Activated B cell treated with CpG ODN at 0.5 μM for 24 hours (primary cell): Measurements from ENCODE around the gene EDDM13. TPM values are rescaled to one million over a fixed set of nuclear protein-coding genes. Genes with fewer than 3 reads are reported as not detected.

Experiments
- ATAC-seq: fragments of 200-7000 bp; cut with Tn5 transposase; one replicate; pipeline ENCODE4 v1.10.0; 2021; ENCODE audit warnings: low read depth, mild to moderate bottlenecking, moderate library complexity
- CTCF ChIA-PET: fragments of 350-600 bp; sonication (Branson Sonifier 250); formaldehyde crosslinking; loops from one replicate; lab custom pipeline; 2021; ENCODE audit warnings: antibody characterized with exemption; lab: Charles Lee
- POLR2A ChIA-PET: fragments of 350-600 bp; sonication (Branson Sonifier 250); formaldehyde crosslinking; loops from one replicate; lab custom pipeline; 2021; ENCODE audit warnings: antibody characterized with exemption; lab: Charles Lee
- DNase-seq: peaks from one replicate; pipeline ENCODE4 v3.0.0; 2022
- H3K27ac Mint-ChIP-seq: one replicate; pipeline ENCODE4 v1.8.0; 2020; ENCODE audit warnings: mixed read lengths
- H3K27me3 Mint-ChIP-seq: one replicate; pipeline ENCODE4 v1.8.0; 2021; ENCODE audit warnings: mixed read lengths
- H3K36me3 Mint-ChIP-seq: one replicate; pipeline ENCODE4 v1.8.0; 2021; ENCODE audit warnings: low read depth, mixed read lengths
- H3K4me1 Mint-ChIP-seq: one replicate; pipeline ENCODE4 v1.8.0; 2021; ENCODE audit warnings: mixed read lengths
- H3K4me3 Mint-ChIP-seq: one replicate; pipeline ENCODE4 v1.8.0; 2020; ENCODE audit warnings: mild to moderate bottlenecking, mixed read lengths
- H3K9me3 Mint-ChIP-seq: one replicate; pipeline ENCODE4 v1.8.0; 2020; ENCODE audit warnings: mixed read lengths
- intact Hi-C: fragments of 100-400 bp; cut with micrococcal nuclease; formaldehyde crosslinking; loops from one replicate; pipeline ENCODE4 v1.15.1; 2024
- total RNA-seq: library from RNA; stranded (reverse); gene quantifications from 2 replicates; pipeline ENCODE4 v1.2.3, GENCODE V29; 2022
- TF ChIP-seq, protein P1 (sequence below): fragments of 200-600 bp; IDR thresholded peaks from one replicate; pipeline ENCODE4 v1.8.0; 2022; ENCODE audit warnings: antibody characterized with exemption, mild to moderate bottlenecking

EDDM13 gene
- total RNA-seq, 1 donor from 2014 or later = not detected

DNA sequence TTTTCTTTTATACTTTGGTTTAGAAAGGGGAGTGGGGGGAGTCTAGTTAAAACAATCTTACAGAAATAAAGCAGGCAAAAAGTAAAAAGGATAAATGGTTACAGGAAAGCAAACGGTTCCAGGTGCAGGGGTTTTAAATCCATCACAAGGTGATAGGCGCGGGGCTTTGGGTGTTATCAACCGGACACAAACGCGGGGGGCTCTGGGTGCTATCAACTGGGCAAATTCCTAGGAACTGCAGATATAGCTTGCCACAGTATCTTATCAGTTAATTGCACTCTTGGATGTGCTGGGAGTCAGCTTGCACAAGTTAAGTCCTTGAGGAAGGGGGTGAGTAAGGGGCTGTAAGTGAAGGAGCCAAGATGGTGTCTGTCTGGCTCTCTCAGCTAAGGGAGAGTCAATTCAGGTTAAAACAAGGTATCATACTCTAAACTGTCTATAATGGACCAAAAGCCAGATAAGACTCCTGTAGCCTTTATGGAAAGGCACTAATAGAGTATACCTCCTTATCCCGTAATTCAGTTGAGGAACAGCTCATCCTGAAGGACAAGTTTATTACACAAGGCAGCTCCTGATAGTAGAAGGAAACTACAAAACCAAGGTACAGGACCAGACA, 74.7 kb downstream of the EDDM13 start:
- TF ChIP-seq, protein P1, sequence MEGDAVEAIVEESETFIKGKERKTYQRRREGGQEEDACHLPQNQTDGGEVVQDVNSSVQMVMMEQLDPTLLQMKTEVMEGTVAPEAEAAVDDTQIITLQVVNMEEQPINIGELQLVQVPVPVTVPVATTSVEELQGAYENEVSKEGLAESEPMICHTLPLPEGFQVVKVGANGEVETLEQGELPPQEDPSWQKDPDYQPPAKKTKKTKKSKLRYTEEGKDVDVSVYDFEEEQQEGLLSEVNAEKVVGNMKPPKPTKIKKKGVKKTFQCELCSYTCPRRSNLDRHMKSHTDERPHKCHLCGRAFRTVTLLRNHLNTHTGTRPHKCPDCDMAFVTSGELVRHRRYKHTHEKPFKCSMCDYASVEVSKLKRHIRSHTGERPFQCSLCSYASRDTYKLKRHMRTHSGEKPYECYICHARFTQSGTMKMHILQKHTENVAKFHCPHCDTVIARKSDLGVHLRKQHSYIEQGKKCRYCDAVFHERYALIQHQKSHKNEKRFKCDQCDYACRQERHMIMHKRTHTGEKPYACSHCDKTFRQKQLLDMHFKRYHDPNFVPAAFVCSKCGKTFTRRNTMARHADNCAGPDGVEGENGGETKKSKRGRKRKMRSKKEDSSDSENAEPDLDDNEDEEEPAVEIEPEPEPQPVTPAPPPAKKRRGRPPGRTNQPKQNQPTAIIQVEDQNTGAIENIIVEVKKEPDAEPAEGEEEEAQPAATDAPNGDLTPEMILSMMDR = no peak
- DNase-seq (no peak), ATAC-seq (no peak)
- no peak overlapping the region for H3K27ac Mint-ChIP-seq
- H3K9me3 Mint-ChIP-seq = peaks cover 3% of the 10 kb centered on the region
- ChIA-PET CTCF (interaction anchor here (0.9 to 2.2 kb wide), 2 partner anchors 14 to 281 kb away, joined by 3 to 13 read pairs; no protein-coding TSS in a partner anchor), POLR2A (no interaction called here)
- no peaks in the 10 kb centered on the region for H3K36me3 Mint-ChIP-seq
- no peaks in the 10 kb centered on the region for H3K4me1 Mint-ChIP-seq
- intact Hi-C loops = no loop called here
- peaks cover 2% of the 10 kb centered on the region for H3K27me3 Mint-ChIP-seq
- H3K4me3 Mint-ChIP-seq = no peak overlapping the region

DNA sequence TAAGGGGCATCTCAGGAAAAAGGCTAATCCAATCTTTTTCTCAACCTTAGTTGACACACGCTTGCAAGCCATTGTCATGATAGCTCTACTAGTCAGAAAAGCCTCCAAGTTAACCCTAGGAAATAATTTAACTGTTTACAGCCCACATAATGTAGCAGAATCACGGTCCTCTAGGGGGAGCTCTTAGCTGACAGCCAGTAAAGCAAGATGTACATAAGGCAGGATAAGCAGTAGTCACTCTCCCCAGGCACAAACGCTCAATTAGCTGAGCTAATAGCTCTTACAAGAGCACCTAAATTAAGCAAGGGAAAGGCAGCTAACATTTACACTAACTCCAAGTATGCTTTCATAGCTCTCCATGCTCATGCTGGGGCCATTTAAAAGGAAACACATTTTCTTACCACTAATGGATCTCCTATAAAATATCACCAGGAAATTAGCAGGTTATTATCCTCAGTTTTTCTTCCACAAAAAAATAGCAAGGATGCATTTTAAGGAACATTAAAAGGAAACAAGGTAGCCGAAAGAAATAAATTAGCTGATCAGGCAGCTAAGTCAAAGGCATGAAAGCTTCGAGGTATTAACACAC, 75.8 kb downstream of the EDDM13 start:
- Mint-ChIP-seq H3K4me3 (no peak overlapping the region), H3K27me3 (no peaks in the 10 kb centered on the region), H3K4me1 (no peaks in the 10 kb centered on the region), H3K36me3 (no peaks in the 10 kb centered on the region), H3K9me3 (no peaks in the 10 kb centered on the region), H3K27ac (no peak overlapping the region)
- no peak for ATAC-seq
- POLR2A ChIA-PET = no interaction called here
- DNase-seq = no peak
- TF ChIP-seq, protein P1 = no peak
- CTCF ChIA-PET = interaction anchor here (0.9 to 2.8 kb wide), 6 partner anchors 15 to 282 kb away, joined by 3 to 13 read pairs (median 5); no protein-coding TSS in a partner anchor
- intact Hi-C loops = no loop called here

DNA sequence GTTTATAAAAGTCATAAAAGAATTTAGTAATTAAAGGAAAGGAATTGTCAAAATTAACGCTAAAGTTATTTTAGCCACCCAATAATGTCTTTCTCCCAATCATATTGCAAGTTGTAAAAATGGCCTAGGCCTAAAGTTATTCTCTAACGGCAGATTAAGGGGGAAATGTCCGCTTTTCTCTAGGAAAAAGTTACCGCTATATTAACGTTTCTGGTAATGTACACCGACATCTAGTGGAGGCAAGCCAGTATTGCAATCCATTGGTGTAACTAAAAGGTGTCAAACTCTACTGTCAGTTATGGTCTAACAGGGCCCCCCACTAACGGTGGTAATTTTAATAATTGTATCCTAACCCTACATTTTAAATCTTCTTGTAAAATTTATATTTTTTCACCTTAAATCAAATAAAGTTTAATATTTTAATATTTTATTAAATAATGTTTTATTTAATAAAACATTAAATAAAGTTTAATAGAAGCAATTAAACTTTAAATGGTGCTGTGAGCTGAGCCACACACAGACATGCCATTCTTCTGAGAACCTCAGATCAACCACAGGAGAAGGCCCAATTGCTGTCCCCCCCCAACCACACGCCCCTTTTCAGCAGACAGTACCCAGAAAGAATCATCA, 78.0 kb downstream of the EDDM13 start:
- TF ChIP-seq, protein P1 = no peak
- no peak overlapping the region for H3K27ac Mint-ChIP-seq
- intact Hi-C loops = loop anchor here (1.0 kb wide), 3 partner anchors 96 to 284 kb away; no protein-coding TSS in a partner anchor
- H3K4me1 Mint-ChIP-seq = no peaks in the 10 kb centered on the region
- DNase-seq = no peak
- no peak for ATAC-seq
- no peaks in the 10 kb centered on the region for H3K9me3 Mint-ChIP-seq
- ChIA-PET CTCF (interaction anchor here (0.9 to 2.8 kb wide), 5 partner anchors 17 to 284 kb away, joined by 3 to 9 read pairs (median 7); no protein-coding TSS in a partner anchor), POLR2A (no interaction called here)
- H3K36me3 Mint-ChIP-seq = no peaks in the 10 kb centered on the region
- no peaks in the 10 kb centered on the region for H3K27me3 Mint-ChIP-seq
- H3K4me3 Mint-ChIP-seq = no peak overlapping the region

DNA sequence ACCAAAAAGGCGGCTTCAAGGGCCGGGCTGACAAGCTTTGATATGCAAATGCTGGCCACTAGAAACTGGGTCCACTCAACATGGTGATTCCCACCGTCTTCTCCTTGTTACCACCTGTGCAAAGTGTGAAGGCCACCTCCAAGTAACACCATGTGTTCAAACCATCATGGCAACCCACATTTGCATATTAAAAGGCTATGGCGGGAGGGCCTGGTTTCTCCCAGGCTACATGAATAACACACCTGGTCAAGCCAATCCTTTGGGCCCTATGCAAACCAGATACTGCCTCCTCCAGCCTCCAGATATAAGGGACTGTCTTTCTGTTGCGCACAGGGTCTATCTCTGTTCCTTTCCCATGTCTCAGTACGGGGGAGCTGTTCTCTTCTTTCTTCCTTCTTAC, 78.7 kb downstream of the EDDM13 start:
- Mint-ChIP-seq H3K4me1 (no peaks in the 10 kb centered on the region), H3K9me3 (no peaks in the 10 kb centered on the region), H3K27ac (no peak overlapping the region), H3K27me3 (no peaks in the 10 kb centered on the region), H3K36me3 (no peaks in the 10 kb centered on the region), H3K4me3 (no peak overlapping the region)
- ChIA-PET CTCF (interaction anchor here (0.9 to 1.2 kb wide), 3 partner anchors 18 to 285 kb away, joined by 3 to 7 read pairs (median 4); no protein-coding TSS in a partner anchor), POLR2A (no interaction called here)
- ATAC-seq (no peak), DNase-seq (no peak)
- TF ChIP-seq, protein P1 = no peak
- intact Hi-C loops = no loop called here

DNA sequence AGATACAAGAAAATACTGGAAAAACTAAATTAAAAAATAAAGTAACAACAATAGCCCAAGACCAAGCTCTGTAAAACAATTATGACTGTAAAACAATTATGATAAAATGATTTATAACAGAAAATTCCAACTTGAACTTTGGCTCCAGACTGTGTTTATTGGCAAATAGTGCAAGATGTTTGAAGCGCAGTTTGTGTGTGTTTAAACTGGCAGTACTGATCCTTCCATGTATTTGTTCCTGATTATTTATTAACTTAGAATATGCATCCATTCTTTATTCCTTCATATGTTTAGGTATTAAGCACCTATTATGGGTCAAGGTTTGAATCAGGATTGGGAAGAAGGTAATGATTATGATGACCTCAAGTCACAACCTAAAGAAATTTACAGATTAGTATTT, 83.0 kb downstream of the EDDM13 start:
- Mint-ChIP-seq H3K9me3 (peaks cover 13% of the 10 kb centered on the region), H3K27me3 (no peaks in the 10 kb centered on the region), H3K4me1 (no peaks in the 10 kb centered on the region), H3K27ac (no peak overlapping the region), H3K4me3 (no peak overlapping the region), H3K36me3 (peaks cover 8% of the 10 kb centered on the region)
- no peak for DNase-seq
- POLR2A ChIA-PET = no interaction called here
- ATAC-seq = no peak
- intact Hi-C loops = no loop called here
- CTCF ChIA-PET = no interaction called here
- TF ChIP-seq, protein P1 = no peak
